Measurements from ENCODE around the gene NT5C3A.
"Not testable (repeated sequence)": the region's sequence is repeated elsewhere in the genome, so short reads cannot be mapped to it uniquely, and the experiment has no call there.

NT5C3A gene

GRCh38 chr7:32979902-32980301 lies 82.7 kb downstream of the NT5C3A start:
- not testable (repeated sequence) for DNase-seq (ENCODE audit: low read depth in 3 of 3, low spot score in 1 of 3)

GRCh38 chr7:32979246-32979645 lies 83.3 kb downstream of the NT5C3A start:
- not testable (repeated sequence) for DNase-seq (ENCODE audit: low read depth in 3 of 3, low spot score in 1 of 3)

GRCh38 chr7:32977159-32977558 lies 85.4 kb downstream of the NT5C3A start:
- not testable (repeated sequence) for DNase-seq (ENCODE audit: low read depth in 3 of 3, low spot score in 1 of 3)

- not testable (repeated sequence) for DNase-seq (ENCODE audit: low read depth in 3 of 3, low spot score in 1 of 3)
Measured at GRCh38 chr7:32971967-32972366, 90.6 kb downstream of the NT5C3A start.

GRCh38 chr7:32967268-32967582 lies 95.4 kb downstream of the NT5C3A start:
- not testable (repeated sequence) for DNase-seq (ENCODE audit: low read depth in 3 of 3, low spot score in 1 of 3)

GRCh38 chr7:32966489-32967267 lies 95.9 kb downstream of the NT5C3A start:
- DNase-seq (ENCODE audit: low read depth in 3 of 3, low spot score in 1 of 3), result not testable (repeated sequence)

GRCh38 chr7:32964461-32965159 lies 98.0 kb downstream of the NT5C3A start:
- DNase-seq (ENCODE audit: low read depth in 3 of 3, low spot score in 1 of 3), result not testable (repeated sequence)
